Heart left ventricle (tissue), 16 donors: Measurements from ENCODE around the gene CLDN6. TPM values are rescaled to one million over a fixed set of nuclear protein-coding genes. Genes with fewer than 3 reads are reported as not detected.

Experiments
- ATAC-seq, 4 donors: fragments of 200-7000 bp; cut with Tn5 transposase; one replicate each; pipeline ENCODE4 v1.9.1; 2020 to 2022; ENCODE audit warnings: moderate library complexity in 4 of 4, mild to moderate bottlenecking in 3 of 4, moderate number of reproducible peaks in 1 of 4
- DNase-seq, 5 donors: peaks; one replicate each; pipeline ENCODE4 v3.0.0-alpha.2; 2020
- H3K27ac ChIP-seq, 12 donors: fragments of 200-600 bp; sonication (generic) in 4 of 12; one replicate each; pipeline versions ENCODE4 v1.5.0 to v1.8.0; 2016 to 2022; ENCODE audit warnings: mild to moderate bottlenecking in 2 of 12
- H3K27me3 ChIP-seq, 9 donors: fragments of 200-600 bp; sonication (generic) in 2 of 9; one replicate each; pipeline versions ENCODE4 v1.5.1 to v1.8.0; 2016 to 2022; ENCODE audit warnings: mild to moderate bottlenecking in 3 of 9
- H3K36me3 ChIP-seq, 9 donors: fragments of 200-600 bp; sonication (generic) in 2 of 9; one replicate each; pipeline versions ENCODE4 v1.5.0 to v1.8.0; 2018 to 2022; ENCODE audit warnings: mild to moderate bottlenecking in 2 of 9
- H3K4me1 ChIP-seq, 12 donors: fragments of 200-600 bp; sonication (generic) in 4 of 12; one replicate each; pipeline versions ENCODE4 v1.5.0 to v1.8.0; 2016 to 2022; ENCODE audit warnings: mild to moderate bottlenecking in 3 of 12
- H3K4me3 ChIP-seq, 12 donors: fragments of 200-600 bp; sonication (generic) in 4 of 12; one replicate each; pipeline versions ENCODE4 v1.5.0 to v1.8.0; 2017 to 2022; ENCODE audit warnings: mild to moderate bottlenecking in 9 of 12, moderate library complexity in 4 of 12
- H3K9me3 ChIP-seq, 12 donors: fragments of 200-600 bp; sonication (generic) in 4 of 12; one replicate each; pipeline versions ENCODE4 v1.5.0 to v1.8.0; 2016 to 2022; ENCODE audit warnings: mild to moderate bottlenecking in 1 of 12
- CTCF ChIP-seq, 12 donors: fragments of 200-600 bp; sonication (generic) in 4 of 12; IDR thresholded peaks; one replicate each; pipeline versions ENCODE4 v1.5.0 to v1.8.0; 2018 to 2022; ENCODE audit warnings: antibody characterized with exemption in 12 of 12, mild to moderate bottlenecking in 5 of 12
- POLR2A ChIP-seq, 2 donors: fragments of 450-650 bp; IDR thresholded peaks; one replicate each; pipeline ENCODE4 v1.6.1; 2017; ENCODE audit warnings: antibody characterized with exemption in 2 of 2, mild to moderate bottlenecking in 2 of 2, moderate library complexity in 2 of 2
- WGBS, 4 donors: extraction: QIAGEN DNeasy Blood & Tissue Kit in 2 of 4; methylation state at CpG; one replicate each; pipeline versions ENCODE4 v1.1.5 to v1.1.7; 2013 to 2018; 5-methylcytosine and 5-hydroxymethylcytosine counted together
- intact Hi-C, 10 donors: fragments of 100-400 bp; cut with DNase I; formaldehyde crosslinking; loops; one replicate each; pipeline versions ENCODE4 v1.11.1 to v1.14.2; 2022
- polyA plus RNA-seq, 2 donors: library from polyadenylated mRNA; stranded (reverse); fragments of 200-250 nt; gene quantifications; one replicate each; pipeline ENCODE4 v1.2.3, GENCODE V29; 2013
- total RNA-seq, 9 donors: library from RNA; depleted of rRNA in 2 of 9; stranded (reverse); fragments of >200 nt in 2 of 9; fragmentation: NEBNext Ultra II Directional in 3 of 9; extraction: Animal tissue kit (Norgen Biotek cat#: 25700) in 3 of 9; gene quantifications; one replicate each; pipeline versions ENCODE4 v1.1.0 to v1.2.4, GENCODE V29; 2016 to 2023
- donor health status: ischemic (EF 13 %, LVEDD 7.1; RV severe dilation, severe dysfunction).
- donor health status: healthy with polysubstance abuse.
- donor health status: DM: no; HTN: yes; CAD: no.
- donor health status: DM: no; HTN: no; CAD: no.
- donor health status: ischemic (EF 25% LVEDD 6.9; RV normal size, moderate dysfunction).
- donor health status: ischemic (EF 25% LVEDD 5.7; RV mildly dilated, moderate dysfunction).
- donor health status: healthy.
- donor health status: DM: yes; HTN: yes; CAD: no.
- donor health status: ischemic (EF 35%, LVEDD 5.7; RV mildly dilated, moderate dysfunction).
- donor health status: nonischemic (EF 11% LVEDD 7.7; RV severe dilation, severe dysfunction).
- donor health status: DM: yes; HTN: yes; CAD: no.
- donor health status: PGD.
- donor health status: ischemic (EF 29% LVEDD 5.4; RV normal size, mild dysfunction).
- donor health status: nonischemic (EF 23%, LVEDD 6.1; RV moderate dilation, normal function).

Gene CLDN6
- total and polyA plus RNA-seq, 11 donors, result 0.04 TPM; not detected in 10

GRCh38 chr16:2981899-2982250 is 36.1 kb downstream of the CLDN6 start:
- Histone ChIP-seq H3K36me3 (no peaks in the 10 kb centered on the region), H3K4me3 (no peak overlapping the region), H3K27ac (no peak overlapping the region), H3K9me3 (no peaks in the 10 kb centered on the region), H3K4me1 (peaks cover 0 to 47% (median 31%) of the 10 kb centered on the region in 12 donors), H3K27me3 (peaks cover 0 to 12% (median 4%) of the 10 kb centered on the region in 9 donors)
- ATAC-seq, result no peak
- DNase-seq, result no peak
- intact Hi-C loops, result loop anchor here in 1 of 10 donors (2.0 to 5.0 kb wide), 2 partner anchors 55 to 70 kb away; partner anchors contain the start of gene FLYWCH1
- no peak for TF ChIP-seq POLR2A (IDR thresholded peaks at IDR 0.05)
- TF ChIP-seq CTCF (IDR thresholded peaks at IDR 0.05), result no peak
- WGBS, 4 donors, result 65 to 79% (median 75%) methylated on average over 4 of the region's 4 CpGs

- TF ChIP-seq POLR2A (IDR thresholded peaks at IDR 0.05), result no peak
- TF ChIP-seq CTCF (IDR thresholded peaks at IDR 0.05), result no peak
- peak overlapping the region in 10 of 12 donors; percentile 58 to 91 (median 78) for H3K4me3 ChIP-seq
These were observed 36.6 kb downstream of the CLDN6 start for GRCh38 chr16:2981177-2981898.

GRCh38 chr16:2980227-2981176 is 37.5 kb downstream of the CLDN6 start, which contains the start of gene PKMYT1:
TSS of gene PKMYT1 (minus strand) at chr16:2980446. CDS start at chr16:2979657, 789 bp downstream.
- WGBS, 4 donors, result 4 to 15% (median 6%) methylated on average over 32 to 91 of the region's 91 CpGs
- Histone ChIP-seq H3K4me3 (peak within 1 kb of the TSS; percentile 58 to 93 (median 78)), H3K9me3 (no peaks in the 10 kb centered on the region), H3K36me3 (peaks cover 0 to 2% (median 0%) of the 10 kb centered on the region in 9 donors), H3K27ac (peak within 1 kb of the TSS; percentile 63 to 95 (median 85)), H3K4me1 (peaks cover 0 to 37% (median 28%) of the 10 kb centered on the region in 12 donors), H3K27me3 (peaks cover 0 to 12% (median 4%) of the 10 kb centered on the region in 9 donors)
- peak; percentile 90 to 96 (median 93) for DNase-seq
- intact Hi-C loops, result loop anchor here in 1 of 10 donors (2.0 to 5.0 kb wide), 2 partner anchors 54 to 68 kb away; partner anchors contain the start of gene FLYWCH1
- TF ChIP-seq POLR2A (IDR thresholded peaks at IDR 0.05), result peak; percentile 65 to 98
- peak in 1 of 12 donors; percentile 7 for TF ChIP-seq CTCF (IDR thresholded peaks at IDR 0.05)
- peak; percentile 59 to 96 (median 94) for ATAC-seq

More at GRCh38 chr16:2981177-2981898, 36.6 kb downstream of the CLDN6 start:
- no peaks in the 10 kb centered on the region for H3K9me3 ChIP-seq
- ATAC-seq (no peak), DNase-seq (peak in 1 of 5 donors; percentile 42)
- intact Hi-C loops, result loop anchor here in 1 of 10 donors (2.0 to 5.0 kb wide), 2 partner anchors 55 to 69 kb away; partner anchors contain the start of gene FLYWCH1
- WGBS, 4 donors, result 48 to 53% (median 50%) methylated on average over 33 of the region's 33 CpGs
- peaks cover 0 to 12% (median 4%) of the 10 kb centered on the region in 9 donors for H3K27me3 ChIP-seq
- H3K4me1 ChIP-seq, result peaks cover 0 to 44% (median 31%) of the 10 kb centered on the region in 12 donors
- no peaks in the 10 kb centered on the region for H3K36me3 ChIP-seq
- H3K27ac ChIP-seq, result no peak overlapping the region
